Measurements from ENCODE around the gene HOXC5. TPM values are rescaled to one million over a fixed set of nuclear protein-coding genes. Genes with fewer than 3 reads are reported as not detected.
A peak's percentile ranks its signal among the peaks of the same experiment; 100 is the strongest.

Gene HOXC5
- total RNA-seq, 1 donor from 2014 or later, result 0.12 TPM

GRCh38 chr12:53995378-53996239, 37.2 kb upstream of the HOXC5 start:
- DNase-seq (ENCODE audit: extremely low read depth, low read depth, low spot score), result no peak

GRCh38 chr12:53996240-53997203, 36.3 kb upstream of the HOXC5 start:
- DNase-seq (ENCODE audit: extremely low read depth, low read depth, low spot score), result no peak

- DNase-seq (ENCODE audit: extremely low read depth, low read depth, low spot score), result no peak
Observed at GRCh38 chr12:53997204-53998109, 35.4 kb upstream of the HOXC5 start.

GRCh38 chr12:53998110-53998899, 34.5 kb upstream of the HOXC5 start:
- no peak for DNase-seq (ENCODE audit: extremely low read depth, low read depth, low spot score)

GRCh38 chr12:53998900-53999236, 34.0 kb upstream of the HOXC5 start:
- no peak for DNase-seq (ENCODE audit: extremely low read depth, low read depth, low spot score)

- DNase-seq (ENCODE audit: extremely low read depth, low read depth, low spot score), result no peak
Observed at GRCh38 chr12:53999559-54000115, 33.2 kb upstream of the HOXC5 start.

- DNase-seq (ENCODE audit: extremely low read depth, low read depth, low spot score), result no peak
Observed at GRCh38 chr12:54000116-54001114, 32.4 kb upstream of the HOXC5 start, which contains the start of gene HOXC9. Gene HOXC9, plus strand, starts transcription at chr12:54000161. Its CDS starts 28 bp downstream, at chr12:54000189.

GRCh38 chr12:54001283-54002187, 31.3 kb upstream of the HOXC5 start:
- DNase-seq (ENCODE audit: extremely low read depth, low read depth, low spot score), result no peak

GRCh38 chr12:54002278-54002914, 30.5 kb upstream of the HOXC5 start:
- DNase-seq (ENCODE audit: extremely low read depth, low read depth, low spot score), result no peak

GRCh38 chr12:54002915-54003389, 29.9 kb upstream of the HOXC5 start:
- no peak for DNase-seq (ENCODE audit: extremely low read depth, low read depth, low spot score)

GRCh38 chr12:54003625-54004024, 29.2 kb upstream of the HOXC5 start:
- DNase-seq (ENCODE audit: extremely low read depth, low read depth, low spot score), result no peak

- DNase-seq (ENCODE audit: extremely low read depth, low read depth, low spot score), result no peak
Observed at GRCh38 chr12:54004063-54004840, 28.6 kb upstream of the HOXC5 start.

GRCh38 chr12:54004841-54005530, 27.9 kb upstream of the HOXC5 start:
- no peak for DNase-seq (ENCODE audit: extremely low read depth, low read depth, low spot score)

- DNase-seq (ENCODE audit: extremely low read depth, low read depth, low spot score), result no peak
Observed at GRCh38 chr12:54005531-54005852, 27.4 kb upstream of the HOXC5 start.

GRCh38 chr12:54005853-54006558, 26.8 kb upstream of the HOXC5 start:
- peak; percentile 42 for DNase-seq (ENCODE audit: extremely low read depth, low read depth, low spot score)
